Measurements from ENCODE around the gene FKBP3. TPM values are rescaled to one million over a fixed set of nuclear protein-coding genes. Genes with fewer than 3 reads are reported as not detected.

Gene FKBP3
- total RNA-seq, 2 experiments from 2014 or later: 22.4 to 41.1 TPM

DNA sequence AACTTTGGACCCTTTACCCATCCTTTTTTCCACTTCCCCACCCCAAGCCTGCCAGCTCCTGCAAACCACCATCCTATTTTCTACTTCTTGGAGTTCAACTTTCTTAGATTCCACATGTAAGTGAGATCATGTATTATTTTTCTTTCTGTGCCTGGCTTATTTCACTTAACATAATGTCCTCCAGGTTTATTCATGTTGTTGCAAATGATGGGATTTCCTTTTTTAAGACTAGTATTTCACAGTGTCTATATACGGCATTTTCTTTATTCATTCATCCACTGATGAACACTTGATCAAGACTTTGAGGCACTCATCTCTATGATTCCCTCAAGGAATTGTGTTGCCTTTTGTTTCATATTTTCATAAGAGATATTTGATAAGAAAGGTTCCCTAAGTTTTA lies 56.0 kb downstream of the FKBP3 start:
- DNase-seq (ENCODE audit: low spot score): no peak
- no peak for TF ChIP-seq EZH2phosphoT487 (IDR thresholded peaks at IDR 0.05; ENCODE audit: borderline replicate concordance, low read depth, low read length)
- TF ChIP-seq, protein P1, sequence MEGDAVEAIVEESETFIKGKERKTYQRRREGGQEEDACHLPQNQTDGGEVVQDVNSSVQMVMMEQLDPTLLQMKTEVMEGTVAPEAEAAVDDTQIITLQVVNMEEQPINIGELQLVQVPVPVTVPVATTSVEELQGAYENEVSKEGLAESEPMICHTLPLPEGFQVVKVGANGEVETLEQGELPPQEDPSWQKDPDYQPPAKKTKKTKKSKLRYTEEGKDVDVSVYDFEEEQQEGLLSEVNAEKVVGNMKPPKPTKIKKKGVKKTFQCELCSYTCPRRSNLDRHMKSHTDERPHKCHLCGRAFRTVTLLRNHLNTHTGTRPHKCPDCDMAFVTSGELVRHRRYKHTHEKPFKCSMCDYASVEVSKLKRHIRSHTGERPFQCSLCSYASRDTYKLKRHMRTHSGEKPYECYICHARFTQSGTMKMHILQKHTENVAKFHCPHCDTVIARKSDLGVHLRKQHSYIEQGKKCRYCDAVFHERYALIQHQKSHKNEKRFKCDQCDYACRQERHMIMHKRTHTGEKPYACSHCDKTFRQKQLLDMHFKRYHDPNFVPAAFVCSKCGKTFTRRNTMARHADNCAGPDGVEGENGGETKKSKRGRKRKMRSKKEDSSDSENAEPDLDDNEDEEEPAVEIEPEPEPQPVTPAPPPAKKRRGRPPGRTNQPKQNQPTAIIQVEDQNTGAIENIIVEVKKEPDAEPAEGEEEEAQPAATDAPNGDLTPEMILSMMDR (conservative IDR thresholded peaks at IDR 0.05; ENCODE audit: low read length): no peak
- Histone ChIP-seq H3K4me3 (ENCODE audit: low read depth, low read length, poor library complexity, severe bottlenecking) (no peak overlapping the region), H3K79me2 (ENCODE audit: insufficient read depth, low read depth, low read length) (no peaks in the 10 kb centered on the region), H2AFZ (ENCODE audit: low read length) (no peak overlapping the region), H3K9me2 (ENCODE audit: insufficient read depth, low read length) (no peaks in the 10 kb centered on the region), H3K9me3 (ENCODE audit: low read length) (no peaks in the 10 kb centered on the region), H4K20me1 (ENCODE audit: insufficient read depth, low read length) (no peaks in the 10 kb centered on the region), H3K27ac (ENCODE audit: low read depth, low read length, poor library complexity, severe bottlenecking) (no peak overlapping the region), H3K36me3 (ENCODE audit: insufficient read depth, low read length) (peaks cover 8% of the 10 kb centered on the region; the same call in 1 of the 2 replicates), H3K4me2 (ENCODE audit: low read length) (no peak overlapping the region), H3K4me1 (ENCODE audit: insufficient read depth, low read length, poor library complexity, severe bottlenecking) (peaks cover 4% of the 10 kb centered on the region)
- BruUV-seq (replicated peaks): no TSS peak
- intact Hi-C loops (cut with micrococcal nuclease; ENCODE audit: unreplicated experiment): no loop called here
- ChIA-PET POLR2A (interaction anchor here (0.6 to 1.1 kb wide), 2 partner anchors 11 to 37 kb away, joined by 3 read pairs; no protein-coding TSS in a partner anchor), CTCF (ENCODE audit: unreplicated experiment) (no interaction called here)

DNA sequence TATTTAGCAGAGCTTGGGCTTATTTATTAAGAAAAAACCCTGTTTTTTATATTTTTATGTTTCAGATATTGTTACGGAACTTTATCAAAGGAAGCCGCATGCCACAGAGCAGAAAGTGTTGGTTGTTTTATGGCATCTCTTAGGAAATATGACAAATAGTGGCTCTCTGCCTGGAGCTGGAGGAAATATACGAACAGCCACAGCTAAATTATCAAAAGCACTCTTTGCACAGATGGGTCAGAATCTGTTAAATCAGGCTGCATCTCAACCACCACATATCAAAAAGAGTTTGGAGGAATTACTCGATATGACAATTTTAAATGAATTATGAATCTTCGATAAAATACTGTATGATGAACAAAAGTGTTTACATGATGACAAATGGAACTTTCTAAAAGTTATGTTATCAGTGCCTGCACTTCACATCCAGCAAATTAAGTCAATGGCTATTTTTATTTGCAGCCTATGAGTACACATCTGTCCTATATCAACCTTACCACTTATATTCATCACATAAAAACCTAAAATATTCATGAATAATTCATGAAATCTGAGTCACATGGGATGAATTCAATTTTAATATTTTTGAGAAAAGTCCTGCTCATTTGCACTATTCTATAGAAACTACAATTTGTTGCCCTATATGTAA lies 60.9 kb downstream of the FKBP3 start:
- H4K20me1 ChIP-seq (ENCODE audit: insufficient read depth, low read length): no peaks in the 10 kb centered on the region
- POLR2A ChIA-PET: interaction anchor here (1.1 kb wide), 1 partner anchor 12 kb away, joined by 5 read pairs; no protein-coding TSS in a partner anchor

More for the DNA sequence above, 60.9 kb downstream of the FKBP3 start:
- no TSS peak for BruUV-seq (replicated peaks)
- H3K9me2 ChIP-seq (ENCODE audit: insufficient read depth, low read length): no peaks in the 10 kb centered on the region
- intact Hi-C loops (cut with micrococcal nuclease; ENCODE audit: unreplicated experiment): no loop called here
- no peak overlapping the region for H3K4me3 ChIP-seq (ENCODE audit: low read depth, low read length, poor library complexity, severe bottlenecking)
- H3K4me1 ChIP-seq (ENCODE audit: insufficient read depth, low read length, poor library complexity, severe bottlenecking): no peaks in the 10 kb centered on the region
- no peak overlapping the region for H2AFZ ChIP-seq (ENCODE audit: low read length)
- no peak overlapping the region for H3K27ac ChIP-seq (ENCODE audit: low read depth, low read length, poor library complexity, severe bottlenecking)
- CTCF ChIA-PET (ENCODE audit: unreplicated experiment): no interaction called here
- H3K9me3 ChIP-seq (ENCODE audit: low read length): no peaks in the 10 kb centered on the region
- H3K36me3 ChIP-seq (ENCODE audit: insufficient read depth, low read length): peaks cover 34% of the 10 kb centered on the region
- no peak for DNase-seq (ENCODE audit: low spot score)
- H3K79me2 ChIP-seq (ENCODE audit: insufficient read depth, low read depth, low read length): no peaks in the 10 kb centered on the region
- no peak for TF ChIP-seq EZH2phosphoT487 (IDR thresholded peaks at IDR 0.05; ENCODE audit: borderline replicate concordance, low read depth, low read length)
- TF ChIP-seq, protein P1 (conservative IDR thresholded peaks at IDR 0.05; ENCODE audit: low read length): no peak
- H3K4me2 ChIP-seq (ENCODE audit: low read length): no peak overlapping the region

Measured in OCI-LY7 (cell line).